PC-3 (cell line): ENCODE data around the gene COL7A1.

Experiments used
- CTCF ChIP-seq: fragments of 300-600 bp; sonication (generic); conservative IDR thresholded peaks from 2 replicates; pipeline ENCODE4 v1.5.1; 2017; ENCODE audit warnings: antibody characterized with exemption, low read depth, mild to moderate bottlenecking, low read length
- EZH2 ChIP-seq: fragments of 300-600 bp; sonication (generic); IDR thresholded peaks from one replicate; pipeline ENCODE4 v1.6.1; 2017; ENCODE audit warnings: antibody characterized with exemption, mild to moderate bottlenecking, low read length; ENCODE audit not compliant: unreplicated experiment

GRCh38 chr3:48556796-48557626, 38.1 kb downstream of the COL7A1 start, which contains the start of gene PFKFB4:
- no peak for TF ChIP-seq CTCF
- no peak for TF ChIP-seq EZH2
